GM20431 (cell line): Measurements from ENCODE around the gene LRP1.

Experiments used
- in situ Hi-C: fragments of 300-500 bp; cut with MseI, MboI; formaldehyde crosslinking; loops from one replicate; pipeline ENCODE4 v1.15.0; 2020; ENCODE audit warnings: low sequenced_read_pairs; ENCODE audit not compliant: unreplicated experiment

The LRP1 gene

DNA sequence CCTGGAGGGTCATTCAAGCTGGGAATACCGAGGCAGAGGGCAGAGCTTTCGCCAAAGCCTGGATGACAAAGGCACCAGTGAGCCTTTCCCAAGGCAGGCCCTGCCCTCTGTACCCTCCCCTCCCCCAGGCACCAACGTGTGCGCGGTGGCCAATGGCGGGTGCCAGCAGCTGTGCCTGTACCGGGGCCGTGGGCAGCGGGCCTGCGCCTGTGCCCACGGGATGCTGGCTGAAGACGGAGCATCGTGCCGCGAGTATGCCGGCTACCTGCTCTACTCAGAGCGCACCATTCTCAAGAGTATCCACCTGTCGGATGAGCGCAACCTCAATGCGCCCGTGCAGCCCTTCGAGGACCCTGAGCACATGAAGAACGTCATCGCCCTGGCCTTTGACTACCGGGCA is 57.1 kb downstream of the LRP1 start:
- in situ Hi-C loops = no loop called here

DNA sequence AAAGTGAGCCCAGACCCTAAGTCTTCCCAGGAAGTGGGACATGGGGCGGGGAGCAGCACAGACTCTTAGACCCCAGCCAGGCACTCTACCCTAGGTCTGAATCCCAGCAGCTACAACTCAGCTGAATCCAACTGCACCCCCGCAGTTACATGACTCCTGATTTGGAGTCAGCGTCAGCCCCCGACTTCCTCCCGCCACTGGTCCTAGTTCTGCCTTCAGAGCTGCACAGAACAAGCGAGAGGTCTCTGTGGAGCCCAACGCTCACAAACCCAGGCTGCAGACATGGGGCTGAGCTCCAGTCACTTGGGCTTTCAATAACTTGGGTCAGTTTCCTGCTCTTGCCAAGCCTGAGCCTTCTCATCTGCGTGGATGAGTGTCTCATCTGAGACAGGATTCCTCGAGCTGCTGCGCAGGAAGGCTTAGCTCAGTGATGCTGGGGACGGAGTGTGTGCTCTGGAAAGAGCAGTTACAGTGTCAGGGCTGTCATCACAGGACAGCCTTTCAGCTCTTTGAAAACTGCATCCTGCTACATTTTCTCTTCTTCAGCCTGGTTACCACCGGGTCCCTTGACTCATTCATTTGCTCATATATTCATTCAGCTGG is 57.7 kb downstream of the LRP1 start:
- in situ Hi-C loops = no loop called here

DNA sequence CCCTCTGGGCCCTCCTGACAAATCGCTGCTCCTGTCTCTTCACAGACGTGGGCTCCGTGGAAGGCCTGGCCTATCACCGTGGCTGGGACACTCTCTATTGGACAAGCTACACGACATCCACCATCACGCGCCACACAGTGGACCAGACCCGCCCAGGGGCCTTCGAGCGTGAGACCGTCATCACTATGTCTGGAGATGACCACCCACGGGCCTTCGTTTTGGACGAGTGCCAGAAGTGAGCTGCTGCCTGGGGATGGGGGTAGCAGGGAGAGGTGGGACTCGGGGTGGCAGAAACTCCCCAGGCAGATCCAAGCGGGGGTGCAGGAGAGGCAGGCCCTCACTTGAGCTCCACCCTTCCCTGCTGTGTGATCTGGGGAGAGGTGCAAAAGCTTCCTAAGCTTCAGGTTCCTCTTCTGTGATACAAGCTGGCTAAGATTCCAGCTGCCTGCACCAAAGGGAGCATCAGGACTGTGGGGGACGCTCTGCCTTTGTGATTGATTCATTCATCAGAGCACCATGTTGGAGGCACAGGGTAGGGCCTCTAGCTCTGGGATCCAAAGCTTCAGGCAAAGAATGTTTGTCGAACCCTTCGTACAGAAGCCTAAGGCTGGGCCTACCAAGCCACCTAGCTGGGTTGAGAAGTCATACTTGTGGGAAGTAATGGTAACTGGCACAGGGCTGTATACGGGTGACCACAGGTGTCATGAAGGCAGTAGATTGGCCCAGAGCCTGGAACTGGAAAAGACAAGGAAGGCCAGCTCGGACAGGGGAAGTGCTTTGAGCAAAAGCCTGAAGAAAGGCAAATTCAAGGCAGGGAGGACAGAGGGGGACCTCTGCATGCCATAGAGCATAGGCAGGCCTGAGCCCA is 59.2 kb downstream of the LRP1 start:
- in situ Hi-C loops = no loop called here

DNA sequence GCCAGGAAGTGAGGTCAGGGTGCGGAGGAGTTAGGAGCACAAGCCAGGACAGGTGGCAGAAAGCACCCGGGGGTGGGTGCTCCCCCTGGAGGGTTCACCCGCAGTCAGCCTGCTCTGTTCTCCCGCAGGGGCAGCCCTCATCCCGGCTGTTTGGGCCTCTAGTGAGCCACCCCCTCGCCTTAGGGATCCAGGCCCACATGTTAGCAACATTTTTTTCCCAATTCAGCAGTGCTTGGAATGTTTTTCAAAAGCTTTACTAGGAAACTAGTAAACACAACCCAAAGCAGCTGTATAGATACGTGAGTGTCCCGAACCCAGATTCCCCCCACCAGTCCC is 59.8 kb downstream of the LRP1 start:
- in situ Hi-C loops = no loop called here

DNA sequence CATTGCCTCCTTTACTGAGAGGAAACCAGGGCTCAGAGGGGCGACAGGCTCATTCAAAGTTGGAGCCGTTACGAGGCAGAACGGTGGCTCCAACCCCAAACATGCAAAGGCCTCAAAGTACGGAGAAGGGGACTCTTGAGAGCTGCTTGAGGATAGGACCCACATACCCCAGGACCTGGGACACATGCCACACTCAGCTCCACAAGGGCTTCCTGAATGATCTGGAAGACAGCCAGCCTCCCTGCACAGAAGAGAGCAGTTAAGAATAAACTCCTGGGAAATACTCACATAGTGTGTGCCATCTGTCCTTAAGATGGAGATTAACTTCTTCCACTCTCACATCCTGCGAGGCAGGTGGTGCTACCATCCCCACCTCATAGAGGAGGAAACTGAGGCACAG is 61.8 kb downstream of the LRP1 start:
- in situ Hi-C loops = no loop called here

DNA sequence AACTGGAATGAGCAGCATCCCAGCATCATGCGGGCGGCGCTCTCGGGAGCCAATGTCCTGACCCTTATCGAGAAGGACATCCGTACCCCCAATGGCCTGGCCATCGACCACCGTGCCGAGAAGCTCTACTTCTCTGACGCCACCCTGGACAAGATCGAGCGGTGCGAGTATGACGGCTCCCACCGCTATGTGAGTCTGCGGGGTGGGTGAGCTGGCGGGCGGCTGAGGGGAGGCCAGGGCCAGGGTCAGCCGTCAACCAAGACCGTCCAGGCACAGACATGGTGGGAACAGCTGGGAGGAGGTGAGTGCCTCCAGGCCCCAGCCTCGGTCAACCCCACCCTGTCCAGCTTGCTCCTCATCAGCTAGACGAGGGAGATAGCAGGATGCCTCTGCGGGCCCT is 62.5 kb downstream of the LRP1 start:
- in situ Hi-C loops = no loop called here

DNA sequence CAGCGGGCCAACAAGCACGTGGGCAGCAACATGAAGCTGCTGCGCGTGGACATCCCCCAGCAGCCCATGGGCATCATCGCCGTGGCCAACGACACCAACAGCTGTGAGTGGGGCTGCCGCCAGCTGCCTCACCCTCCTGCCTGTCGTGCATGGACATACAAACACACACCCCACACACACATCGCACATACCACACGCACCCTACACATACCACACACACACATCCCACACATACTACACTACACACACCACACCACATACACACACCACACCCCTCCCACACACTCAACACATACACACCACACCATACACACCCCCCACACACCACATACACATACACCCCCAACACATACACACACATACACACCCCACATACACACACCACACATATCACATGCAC is 63.1 kb downstream of the LRP1 start:
- in situ Hi-C loops = no loop called here

DNA sequence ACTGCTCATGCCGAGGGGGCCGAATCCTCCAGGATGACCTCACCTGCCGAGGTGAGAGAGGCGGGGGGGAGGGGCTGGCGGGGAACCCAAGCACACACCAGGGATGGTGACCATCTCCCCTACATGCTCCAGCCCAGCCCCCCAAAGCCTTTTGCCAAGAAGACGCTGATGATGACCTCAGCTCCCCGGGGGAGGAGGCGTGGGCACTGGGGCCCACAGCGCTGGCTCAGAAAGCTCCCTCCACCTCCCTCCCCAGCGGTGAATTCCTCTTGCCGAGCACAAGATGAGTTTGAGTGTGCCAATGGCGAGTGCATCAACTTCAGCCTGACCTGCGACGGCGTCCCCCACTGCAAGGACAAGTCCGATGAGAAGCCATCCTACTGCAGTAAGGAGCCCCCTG is 64.6 kb downstream of the LRP1 start:
- in situ Hi-C loops = no loop called here

DNA sequence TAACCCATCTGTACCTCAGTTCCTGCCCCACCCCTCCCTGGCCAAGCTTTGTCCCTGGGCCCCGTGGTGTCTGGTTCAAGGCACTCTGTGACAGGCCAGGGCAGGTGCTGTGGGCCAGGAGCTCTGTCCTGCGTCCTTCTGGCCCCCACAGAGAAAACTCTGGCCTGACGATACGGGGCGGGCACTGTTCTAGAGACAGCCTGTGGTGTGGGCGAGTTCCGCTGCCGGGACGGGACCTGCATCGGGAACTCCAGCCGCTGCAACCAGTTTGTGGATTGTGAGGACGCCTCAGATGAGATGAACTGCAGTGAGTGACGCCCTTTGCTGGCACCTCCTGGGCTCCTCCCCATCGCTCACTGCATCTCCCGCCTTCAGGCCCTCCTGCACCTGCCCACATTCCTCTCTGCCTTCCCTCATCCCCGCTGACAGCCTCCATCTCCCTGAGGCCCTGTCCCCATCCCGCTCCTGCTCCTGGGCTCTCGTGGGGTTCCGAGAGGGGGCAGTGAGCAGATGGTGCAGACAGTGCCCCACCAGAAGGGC is 65.5 kb downstream of the LRP1 start:
- in situ Hi-C loops = no loop called here

DNA sequence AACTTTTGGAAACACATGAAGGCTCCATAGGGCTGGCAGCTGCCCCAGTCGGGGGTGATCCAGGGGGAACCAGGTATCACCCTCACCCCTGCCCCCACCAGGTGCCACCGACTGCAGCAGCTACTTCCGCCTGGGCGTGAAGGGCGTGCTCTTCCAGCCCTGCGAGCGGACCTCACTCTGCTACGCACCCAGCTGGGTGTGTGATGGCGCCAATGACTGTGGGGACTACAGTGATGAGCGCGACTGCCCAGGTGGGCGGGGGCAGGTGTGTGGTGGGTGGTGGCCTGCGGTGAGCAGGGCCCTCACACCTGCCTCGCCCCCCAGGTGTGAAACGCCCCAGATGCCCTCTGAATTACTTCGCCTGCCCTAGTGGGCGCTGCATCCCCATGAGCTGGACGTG is 66.0 kb downstream of the LRP1 start:
- in situ Hi-C loops = no loop called here

DNA sequence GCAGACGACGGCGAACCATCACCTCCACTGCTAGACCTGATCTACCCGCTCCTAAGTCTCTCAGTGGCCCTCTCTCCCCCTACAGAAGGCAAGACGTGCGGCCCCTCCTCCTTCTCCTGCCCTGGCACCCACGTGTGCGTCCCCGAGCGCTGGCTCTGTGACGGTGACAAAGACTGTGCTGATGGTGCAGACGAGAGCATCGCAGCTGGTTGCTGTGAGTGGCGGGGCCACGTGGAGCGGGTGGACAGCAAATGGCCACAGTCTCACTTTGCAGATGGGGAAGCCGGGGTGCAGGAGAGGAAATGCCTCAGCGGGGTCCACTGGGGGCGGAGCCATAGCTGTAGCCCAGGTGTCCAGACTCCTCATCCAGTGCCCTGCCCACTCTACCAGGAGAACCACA is 66.9 kb downstream of the LRP1 start:
- in situ Hi-C loops = no loop called here

DNA sequence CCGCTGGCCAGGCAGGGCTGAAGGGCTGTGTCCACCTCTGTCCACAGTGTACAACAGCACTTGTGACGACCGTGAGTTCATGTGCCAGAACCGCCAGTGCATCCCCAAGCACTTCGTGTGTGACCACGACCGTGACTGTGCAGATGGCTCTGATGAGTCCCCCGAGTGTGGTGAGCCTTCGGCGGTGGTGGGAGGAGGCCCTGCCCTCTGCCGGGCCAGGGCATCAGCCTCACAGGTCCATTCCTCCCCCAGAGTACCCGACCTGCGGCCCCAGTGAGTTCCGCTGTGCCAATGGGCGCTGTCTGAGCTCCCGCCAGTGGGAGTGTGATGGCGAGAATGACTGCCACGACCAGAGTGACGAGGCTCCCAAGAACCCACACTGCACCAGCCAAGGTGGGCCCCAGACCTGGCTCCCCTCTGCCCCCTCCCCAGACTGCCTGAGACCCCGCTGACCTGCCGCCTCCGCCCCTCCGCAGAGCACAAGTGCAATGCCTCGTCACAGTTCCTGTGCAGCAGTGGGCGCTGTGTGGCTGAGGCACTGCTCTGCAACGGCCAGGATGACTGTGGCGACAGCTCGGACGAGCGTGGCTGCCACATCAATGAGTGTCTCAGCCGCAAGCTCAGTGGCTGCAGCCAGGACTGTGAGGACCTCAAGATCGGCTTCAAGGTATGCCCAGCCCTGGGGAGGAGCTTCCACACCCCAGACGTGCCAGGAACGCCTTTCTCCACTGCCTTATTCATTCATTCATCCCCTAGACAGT is 67.5 kb downstream of the LRP1 start:
- in situ Hi-C loops = no loop called here

DNA sequence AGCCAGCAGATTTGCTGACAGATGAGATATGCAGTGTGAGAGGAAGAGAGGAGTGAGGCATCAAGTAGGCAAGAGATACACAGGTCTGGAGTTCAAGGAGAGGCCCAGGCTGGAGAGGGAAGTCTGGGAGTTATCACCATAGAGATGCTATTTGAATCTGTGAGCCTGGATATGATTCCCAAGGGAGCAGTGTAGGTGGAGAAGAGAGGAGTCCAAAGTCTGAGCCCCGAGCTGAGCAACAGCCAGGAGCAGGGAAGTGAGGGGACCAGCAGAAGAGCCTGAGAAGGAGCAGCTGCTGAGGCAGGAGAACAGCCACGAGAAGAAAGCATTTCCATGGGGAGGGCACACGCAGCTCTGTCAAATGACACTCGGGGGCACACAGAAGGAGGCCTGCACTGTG is 68.2 kb downstream of the LRP1 start:
- in situ Hi-C loops = no loop called here

DNA sequence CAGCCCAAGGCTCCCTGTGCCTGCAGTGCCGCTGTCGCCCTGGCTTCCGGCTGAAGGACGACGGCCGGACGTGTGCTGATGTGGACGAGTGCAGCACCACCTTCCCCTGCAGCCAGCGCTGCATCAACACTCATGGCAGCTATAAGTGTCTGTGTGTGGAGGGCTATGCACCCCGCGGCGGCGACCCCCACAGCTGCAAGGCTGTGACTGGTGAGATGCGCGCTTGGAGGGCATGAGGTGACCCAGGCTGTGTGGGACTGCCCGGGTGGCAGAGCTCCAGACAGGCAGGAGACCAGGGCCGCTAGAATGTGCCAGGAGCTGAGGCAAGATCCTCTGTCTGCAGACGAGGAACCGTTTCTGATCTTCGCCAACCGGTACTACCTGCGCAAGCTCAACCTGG is 68.7 kb downstream of the LRP1 start:
- in situ Hi-C loops = no loop called here

DNA sequence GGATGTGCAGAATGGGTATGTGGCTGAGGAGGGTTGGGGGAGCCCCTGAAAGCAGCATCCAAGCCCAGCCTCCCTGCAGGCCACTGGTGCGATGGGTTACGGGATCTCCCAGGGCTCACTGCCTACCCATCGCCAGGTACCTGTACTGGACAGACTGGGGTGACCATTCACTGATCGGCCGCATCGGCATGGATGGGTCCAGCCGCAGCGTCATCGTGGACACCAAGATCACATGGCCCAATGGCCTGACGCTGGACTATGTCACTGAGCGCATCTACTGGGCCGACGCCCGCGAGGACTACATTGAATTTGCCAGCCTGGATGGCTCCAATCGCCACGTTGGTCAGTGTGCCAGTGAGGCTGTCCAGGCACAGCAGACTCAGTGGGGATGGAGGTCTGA is 70.0 kb downstream of the LRP1 start:
- in situ Hi-C loops = no loop called here

DNA sequence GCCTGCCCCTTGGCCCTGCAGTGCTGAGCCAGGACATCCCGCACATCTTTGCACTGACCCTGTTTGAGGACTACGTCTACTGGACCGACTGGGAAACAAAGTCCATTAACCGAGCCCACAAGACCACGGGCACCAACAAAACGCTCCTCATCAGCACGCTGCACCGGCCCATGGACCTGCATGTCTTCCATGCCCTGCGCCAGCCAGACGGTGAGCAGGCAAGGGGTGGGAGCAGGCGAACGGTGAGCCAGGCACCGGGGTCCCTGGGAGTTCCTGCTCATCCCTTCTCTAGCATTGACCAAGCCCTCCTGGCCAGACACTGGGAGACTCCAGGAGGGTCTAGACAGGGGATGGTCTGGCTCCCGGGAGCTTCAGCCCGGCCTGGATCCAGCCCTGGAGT is 70.9 kb downstream of the LRP1 start:
- in situ Hi-C loops = no loop called here

DNA sequence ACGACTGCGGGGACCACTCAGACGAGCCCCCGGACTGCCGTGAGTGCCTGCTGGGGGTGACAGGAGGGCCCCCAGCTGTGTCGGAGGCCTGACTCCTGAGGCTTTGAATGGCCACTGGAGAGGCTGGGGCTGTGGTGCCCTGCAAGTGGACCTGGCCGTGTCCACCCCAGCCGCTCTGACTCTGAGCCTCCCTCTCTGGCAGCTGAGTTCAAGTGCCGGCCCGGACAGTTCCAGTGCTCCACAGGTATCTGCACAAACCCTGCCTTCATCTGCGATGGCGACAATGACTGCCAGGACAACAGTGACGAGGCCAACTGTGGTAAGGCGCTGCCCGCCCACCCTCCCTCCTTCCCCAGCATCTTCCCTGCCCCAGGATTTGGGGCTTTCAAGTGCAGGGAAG is 72.2 kb downstream of the LRP1 start:
- in situ Hi-C loops = no loop called here

DNA sequence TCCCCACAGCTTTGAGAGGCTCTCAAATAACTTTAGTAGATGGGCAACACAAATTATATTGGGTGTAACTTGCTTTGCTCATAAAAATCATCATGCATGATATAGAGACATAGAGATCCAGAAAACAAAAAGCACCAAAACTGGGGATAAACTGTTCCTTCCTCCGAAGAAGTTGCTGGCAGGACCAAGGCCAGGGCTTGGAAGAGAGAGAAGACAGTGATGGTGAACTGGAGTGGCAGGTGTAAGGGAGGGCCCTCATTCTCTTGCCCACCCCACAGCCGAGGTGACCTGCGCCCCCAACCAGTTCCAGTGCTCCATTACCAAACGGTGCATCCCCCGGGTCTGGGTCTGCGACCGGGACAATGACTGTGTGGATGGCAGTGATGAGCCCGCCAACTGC is 72.9 kb downstream of the LRP1 start:
- in situ Hi-C loops = no loop called here

DNA sequence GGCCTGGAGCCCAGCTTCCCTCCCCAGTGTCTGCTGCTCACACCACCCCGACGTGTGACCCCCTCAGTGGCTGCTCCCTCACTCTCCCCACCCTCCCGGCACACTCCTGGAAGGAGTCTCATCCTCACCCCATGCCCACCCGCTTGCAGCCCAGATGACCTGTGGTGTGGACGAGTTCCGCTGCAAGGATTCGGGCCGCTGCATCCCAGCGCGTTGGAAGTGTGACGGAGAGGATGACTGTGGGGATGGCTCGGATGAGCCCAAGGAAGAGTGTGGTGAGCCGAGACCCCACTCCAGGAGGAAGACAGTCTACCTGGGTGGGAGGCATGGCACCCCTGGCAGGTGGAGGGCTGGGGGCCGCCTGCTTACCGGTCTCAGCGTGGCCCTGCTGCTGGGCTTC is 73.3 kb downstream of the LRP1 start:
- in situ Hi-C loops = no loop called here

DNA sequence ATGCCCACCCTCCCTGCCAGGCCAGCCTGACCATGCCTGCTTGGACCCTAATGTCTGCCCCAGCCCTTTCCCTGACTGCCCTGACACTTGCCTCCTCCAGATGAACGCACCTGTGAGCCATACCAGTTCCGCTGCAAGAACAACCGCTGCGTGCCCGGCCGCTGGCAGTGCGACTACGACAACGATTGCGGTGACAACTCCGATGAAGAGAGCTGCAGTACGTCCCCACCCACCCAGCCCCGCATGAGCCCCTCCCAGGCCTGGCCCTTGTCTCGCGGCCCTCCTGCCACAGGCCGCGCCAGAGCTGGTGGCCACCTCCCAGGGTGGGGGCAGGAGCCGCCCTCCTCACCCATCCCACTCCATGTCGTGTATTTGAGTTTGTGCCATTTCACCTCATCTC is 74.0 kb downstream of the LRP1 start:
- in situ Hi-C loops = no loop called here

DNA sequence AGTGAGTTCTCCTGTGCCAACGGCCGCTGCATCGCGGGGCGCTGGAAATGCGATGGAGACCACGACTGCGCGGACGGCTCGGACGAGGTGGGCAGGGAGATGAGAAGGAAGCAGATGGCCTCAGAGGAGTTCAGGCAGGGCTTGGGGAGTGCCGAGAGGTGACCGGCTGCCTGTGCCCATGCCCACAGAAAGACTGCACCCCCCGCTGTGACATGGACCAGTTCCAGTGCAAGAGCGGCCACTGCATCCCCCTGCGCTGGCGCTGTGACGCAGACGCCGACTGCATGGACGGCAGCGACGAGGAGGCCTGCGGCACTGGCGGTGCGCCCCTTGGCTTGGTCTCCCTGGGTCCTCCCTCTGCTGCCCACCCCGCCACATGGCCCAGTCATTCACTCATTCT is 74.9 kb downstream of the LRP1 start:
- in situ Hi-C loops = no loop called here
